AG09319 (cell line): ENCODE results near the gene TMEM60.
"Not testable (repeated sequence)": the region's sequence is repeated elsewhere in the genome, so short reads cannot be mapped to it uniquely, and the experiment has no call there.

Experiments
- DNase-seq: peaks from one replicate; pipeline ENCODE4 v3.0.0-alpha.2; 2010; ENCODE audit warnings: low read depth; ENCODE audit errors: extremely low read depth
- CTCF ChIP-seq: IDR thresholded peaks from 2 replicates; pipeline ENCODE4 v1.5.1; 2011; ENCODE audit warnings: low read depth, mild to moderate bottlenecking, inconsistent platforms, low read length, moderate library complexity

Gene TMEM60

GRCh38 chr7:77798394-77799077 is at the start of gene TMEM60, which contains the start of gene PHTF2:
TMEM60 (minus strand) TSS chr7:77798434; CDS start chr7:77794373, 4,061 bp downstream.
PHTF2 (plus strand) TSS chr7:77798773.
- TF ChIP-seq CTCF = peak; percentile 57

GRCh38 chr7:77846317-77847092 is 48.3 kb upstream of the TMEM60 start:
- no peak for TF ChIP-seq CTCF
- no peak for DNase-seq

More at GRCh38 chr7:77798394-77799077, at the start of gene TMEM60, which contains the start of gene PHTF2:
- peak; percentile 99 for DNase-seq

GRCh38 chr7:77843194-77843593 is 45.0 kb upstream of the TMEM60 start:
- TF ChIP-seq CTCF = no peak
- no peak for DNase-seq

- DNase-seq = no peak
- TF ChIP-seq CTCF = no peak
Observed at GRCh38 chr7:77839919-77840318, 41.7 kb upstream of the TMEM60 start.

- no peak for DNase-seq
- no peak for TF ChIP-seq CTCF
Observed at GRCh38 chr7:77838929-77839491, 40.8 kb upstream of the TMEM60 start.

GRCh38 chr7:77837966-77838365 is 39.7 kb upstream of the TMEM60 start:
- no peak for TF ChIP-seq CTCF

GRCh38 chr7:77837275-77837674 is 39.0 kb upstream of the TMEM60 start:
- TF ChIP-seq CTCF = no peak
- DNase-seq = no peak

More at GRCh38 chr7:77837966-77838365, 39.7 kb upstream of the TMEM60 start:
- DNase-seq = no peak

GRCh38 chr7:77836425-77836824 is 38.2 kb upstream of the TMEM60 start:
- DNase-seq = not testable (repeated sequence)
